Breast epithelium (tissue), 3 donors: Measurements from ENCODE around the gene LMCD1.

ENCODE experiments used
- POLR2AphosphoS5 ChIP-seq, 3 donors: sonication (generic); formaldehyde crosslinking; IDR thresholded peaks; one replicate each; pipeline ENCODE4 v1.6.1; 2017; ENCODE audit warnings: antibody characterized with exemption in 3 of 3
- TF ChIP-seq, protein P1 (sequence below), 3 donors: fragments of 450-650 bp; IDR thresholded peaks; one replicate each; pipeline ENCODE4 v1.5.1; 2016 to 2017; ENCODE audit warnings: antibody characterized with exemption in 3 of 3, mild to moderate bottlenecking in 3 of 3, moderate library complexity in 3 of 3

DNA sequence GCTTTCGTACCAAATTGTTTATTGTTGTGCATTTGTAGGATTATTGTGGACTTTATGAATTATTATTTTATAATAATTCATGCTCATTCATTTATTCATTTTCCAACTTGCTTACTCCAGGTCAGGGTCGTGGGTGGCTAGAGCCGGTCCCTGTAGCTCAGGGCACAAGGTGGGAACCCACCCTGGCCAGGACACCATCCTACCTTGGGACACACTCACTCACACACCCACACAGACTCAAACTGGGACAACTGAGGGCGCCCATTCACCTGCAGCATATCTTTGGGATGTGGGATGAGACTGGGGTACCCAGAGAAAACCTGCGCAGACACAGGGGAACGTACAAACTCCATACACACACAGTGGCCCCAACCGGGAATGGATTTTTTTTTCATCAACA, 102.4 kb downstream of the LMCD1 start:
- TF ChIP-seq, protein P1, sequence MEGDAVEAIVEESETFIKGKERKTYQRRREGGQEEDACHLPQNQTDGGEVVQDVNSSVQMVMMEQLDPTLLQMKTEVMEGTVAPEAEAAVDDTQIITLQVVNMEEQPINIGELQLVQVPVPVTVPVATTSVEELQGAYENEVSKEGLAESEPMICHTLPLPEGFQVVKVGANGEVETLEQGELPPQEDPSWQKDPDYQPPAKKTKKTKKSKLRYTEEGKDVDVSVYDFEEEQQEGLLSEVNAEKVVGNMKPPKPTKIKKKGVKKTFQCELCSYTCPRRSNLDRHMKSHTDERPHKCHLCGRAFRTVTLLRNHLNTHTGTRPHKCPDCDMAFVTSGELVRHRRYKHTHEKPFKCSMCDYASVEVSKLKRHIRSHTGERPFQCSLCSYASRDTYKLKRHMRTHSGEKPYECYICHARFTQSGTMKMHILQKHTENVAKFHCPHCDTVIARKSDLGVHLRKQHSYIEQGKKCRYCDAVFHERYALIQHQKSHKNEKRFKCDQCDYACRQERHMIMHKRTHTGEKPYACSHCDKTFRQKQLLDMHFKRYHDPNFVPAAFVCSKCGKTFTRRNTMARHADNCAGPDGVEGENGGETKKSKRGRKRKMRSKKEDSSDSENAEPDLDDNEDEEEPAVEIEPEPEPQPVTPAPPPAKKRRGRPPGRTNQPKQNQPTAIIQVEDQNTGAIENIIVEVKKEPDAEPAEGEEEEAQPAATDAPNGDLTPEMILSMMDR (IDR thresholded peaks at IDR 0.05), result no peak
- TF ChIP-seq POLR2AphosphoS5 (IDR thresholded peaks at IDR 0.05), result no peak
